CD14-positive monocyte (primary cell): Measurements from ENCODE around the gene DGUOK. TPM values are rescaled to one million over a fixed set of nuclear protein-coding genes. Genes with fewer than 3 reads are reported as not detected.

Source experiments
- DNase-seq, 3 donors: peaks; one replicate each; pipeline ENCODE4 v3.0.0-alpha.2; 2011 to 2022
- H2AFZ ChIP-seq: 2 replicates; pipeline ENCODE4 v1.6.0; 2012; ENCODE audit warnings: mild to moderate bottlenecking, low read depth, low read length, inconsistent platforms; ENCODE audit not compliant: insufficient read depth, poor library complexity, severe bottlenecking
- H3K27ac ChIP-seq, 2 donors: 1 replicate in 1 of 2; 2 replicates in 1 of 2; pipeline ENCODE4 v1.5.1; 2012 to 2013; ENCODE audit warnings: low read length in 2 of 2, control low read depth in 1 of 2, inconsistent platforms in 1 of 2, low read depth in 1 of 2, mild to moderate bottlenecking in 1 of 2
- H3K27me3 ChIP-seq, 2 donors: one replicate each; pipeline versions ENCODE4 v1.6.0 to v1.6.1; 2011 to 2013; ENCODE audit warnings: low read length in 2 of 2; ENCODE audit not compliant: control insufficient read depth in 2 of 2, insufficient read depth in 2 of 2
- H3K36me3 ChIP-seq, 2 donors: replicated peaks in 1 of 2; 1 replicate in 1 of 2; 2 replicates in 1 of 2; pipeline versions ENCODE4 v1.5.1 to v1.6.1; 2012 to 2013; ENCODE audit warnings: low read length in 2 of 2, control low read depth in 1 of 2, inconsistent platforms in 1 of 2, mild to moderate bottlenecking in 1 of 2; ENCODE audit not compliant: insufficient read depth in 2 of 2, control insufficient read depth in 1 of 2
- H3K4me1 ChIP-seq, 2 donors: 1 replicate in 1 of 2; 2 replicates in 1 of 2; pipeline versions ENCODE4 v1.5.1 to v1.6.1; 2012 to 2013; ENCODE audit warnings: low read length in 2 of 2, control low read depth in 1 of 2, inconsistent platforms in 1 of 2, mild to moderate bottlenecking in 1 of 2, moderate library complexity in 1 of 2; ENCODE audit not compliant: insufficient read depth in 2 of 2, control insufficient read depth in 1 of 2
- H3K4me2 ChIP-seq: replicated peaks from 2 replicates; pipeline ENCODE3; 2012; ENCODE audit warnings: low read length, moderate library complexity, mild to moderate bottlenecking; ENCODE audit not compliant: poor library complexity, severe bottlenecking; ENCODE audit errors: extremely low read depth
- H3K4me3 ChIP-seq, 3 experiments: fragments of 200-600 bp in 1 of 3; sonication (generic) in 1 of 3; replicated peaks in 1 of 3; 1 replicate in 2 of 3; 2 replicates in 1 of 3; pipeline ENCODE4 v1.5.1; 2011 to 2013; ENCODE audit warnings: low read length in 3 of 3, mild to moderate bottlenecking in 3 of 3, control low read depth in 2 of 3, low read depth in 2 of 3, inconsistent platforms in 1 of 3, moderate library complexity in 1 of 3
- H3K79me2 ChIP-seq: 2 replicates; pipeline ENCODE4 v1.6.0; 2012; ENCODE audit warnings: mild to moderate bottlenecking, control low read depth, inconsistent platforms, low read length, moderate library complexity; ENCODE audit not compliant: insufficient read depth
- H3K9ac ChIP-seq: 2 replicates; pipeline ENCODE4 v1.6.0; 2017; ENCODE audit warnings: low read length, mild to moderate bottlenecking; ENCODE audit not compliant: insufficient read depth, poor library complexity, severe bottlenecking
- H3K9me3 ChIP-seq, 2 donors: replicated peaks in 1 of 2; 1 replicate in 1 of 2; 2 replicates in 1 of 2; pipeline versions ENCODE4 v1.5.1 to v1.6.1; 2012 to 2013; ENCODE audit warnings: low read length in 2 of 2, control low read depth in 1 of 2; ENCODE audit not compliant: control insufficient read depth in 1 of 2, insufficient read depth in 1 of 2
- H4K20me1 ChIP-seq: 2 replicates; pipeline ENCODE4 v1.6.0; 2012; ENCODE audit warnings: mild to moderate bottlenecking, low read length, control low read depth, moderate library complexity; ENCODE audit not compliant: insufficient read depth
- H3K27ac Mint-ChIP-seq, 7 donors: one replicate each; pipeline ENCODE4 v1.8.0; 2020; ENCODE audit warnings: mild to moderate bottlenecking in 7 of 7, mixed read lengths in 7 of 7, moderate library complexity in 6 of 7, inconsistent platforms in 2 of 7
- H3K27me3 Mint-ChIP-seq, 3 donors: one replicate each; pipeline ENCODE4 v1.8.0; 2021 to 2022; ENCODE audit warnings: low read depth in 3 of 3, mild to moderate bottlenecking in 3 of 3, mixed read lengths in 3 of 3, moderate library complexity in 3 of 3, inconsistent platforms in 1 of 3
- H3K36me3 Mint-ChIP-seq, 2 donors: one replicate each; pipeline ENCODE4 v1.8.0; 2020; ENCODE audit warnings: mixed read lengths in 2 of 2, inconsistent platforms in 1 of 2, mild to moderate bottlenecking in 1 of 2
- H3K4me1 Mint-ChIP-seq: one replicate; pipeline ENCODE4 v1.8.0; 2020; ENCODE audit warnings: mild to moderate bottlenecking, mixed read lengths
- H3K4me3 Mint-ChIP-seq, 2 donors: one replicate each; pipeline ENCODE4 v1.8.0; 2020; ENCODE audit warnings: mild to moderate bottlenecking in 2 of 2, mixed read lengths in 2 of 2, moderate library complexity in 1 of 2
- H3K9me3 Mint-ChIP-seq, 7 donors: one replicate each; pipeline ENCODE4 v1.8.0; 2020 to 2022; ENCODE audit warnings: mixed read lengths in 7 of 7, mild to moderate bottlenecking in 6 of 7, moderate library complexity in 6 of 7, inconsistent platforms in 2 of 7
- CTCF ChIP-seq: fragments of 200-600 bp; IDR thresholded peaks from one replicate; pipeline ENCODE4 v1.8.0; 2022; ENCODE audit warnings: antibody characterized with exemption, mild to moderate bottlenecking
- WGBS: methylation state at CpG from one replicate; pipeline ENCODE4 v1.1.5; 2013; ENCODE audit warnings: missing lambda C conversion rate; ENCODE audit not compliant: insufficient coverage; 5-methylcytosine and 5-hydroxymethylcytosine counted together
- intact Hi-C, 2 donors: fragments of 100-400 bp; cut with micrococcal nuclease; formaldehyde crosslinking; loops; one replicate each; pipeline versions ENCODE4 v1.15.0 to v1.15.1; 2023
- polyA plus RNA-seq, 3 donors: library from polyadenylated mRNA; depleted of rRNA in 1 of 3; unstranded in 2 of 3; stranded (reverse) in 1 of 3; fragments of 300-500 nt in 2 of 3; fragments of >200 nt in 1 of 3; fragmentation: Illumina TruSeq in 2 of 3; gene quantifications; 1 replicate in 2 of 3; 2 replicates in 1 of 3; pipeline ENCODE4 v1.2.3, GENCODE V29; 2012 to 2021

Gene DGUOK
- polyA plus RNA-seq, 3 donors = 62.9 to 129 (median 123) TPM

- Histone ChIP-seq H3K4me3 (no peak overlapping the region), H3K9me3 (no peaks in the 10 kb centered on the region), H3K4me2 (no peak overlapping the region), H2AFZ (no peak overlapping the region), H3K27ac (no peak overlapping the region), H4K20me1 (no peaks in the 10 kb centered on the region), H3K36me3 (no peaks in the 10 kb centered on the region), H3K9ac (no peak overlapping the region), H3K27me3 (no peaks in the 10 kb centered on the region), H3K4me1 (no peaks in the 10 kb centered on the region), H3K79me2 (no peaks in the 10 kb centered on the region)
- no CpG with 5 or more reads among the region's 2 CpGs for whole genome bisulfite sequencing
- intact Hi-C loops = no loop called here
- Mint-ChIP-seq H3K9me3 (peaks cover 0 to 4% (median 0%) of the 10 kb centered on the region in 7 donors), H3K27ac (no peak overlapping the region), H3K36me3 (no peaks in the 10 kb centered on the region), H3K27me3 (peaks cover 1 to 4% (median 3%) of the 10 kb centered on the region in 3 donors), H3K4me3 (no peak overlapping the region), H3K4me1 (no peaks in the 10 kb centered on the region)
- no peak for TF ChIP-seq CTCF
- DNase-seq = no peak
Measured at GRCh38 chr2:73888388-73888787, 38.3 kb upstream of the DGUOK start.

- no peak overlapping the region for H3K4me3 Mint-ChIP-seq
- Histone ChIP-seq H2AFZ (no peak overlapping the region), H3K4me2 (no peak overlapping the region), H3K9me3 (no peaks in the 10 kb centered on the region), H3K4me1 (no peaks in the 10 kb centered on the region), H4K20me1 (no peaks in the 10 kb centered on the region), H3K79me2 (no peaks in the 10 kb centered on the region), H3K4me3 (no peak overlapping the region), H3K27me3 (no peaks in the 10 kb centered on the region), H3K9ac (no peak overlapping the region), H3K36me3 (no peaks in the 10 kb centered on the region), H3K27ac (no peak overlapping the region)
- intact Hi-C loops = no loop called here
- H3K4me1 Mint-ChIP-seq = peaks cover under 1% of the 10 kb centered on the region
- H3K36me3 Mint-ChIP-seq = no peaks in the 10 kb centered on the region
- DNase-seq = no peak
- no peak for TF ChIP-seq CTCF
- H3K9me3 Mint-ChIP-seq = peaks cover 0 to 4% (median 0%) of the 10 kb centered on the region in 7 donors
- 60% methylated on average over 1 of the region's 5 CpGs for WGBS
- H3K27me3 Mint-ChIP-seq = peaks cover 1 to 4% (median 3%) of the 10 kb centered on the region in 3 donors
- H3K27ac Mint-ChIP-seq = no peak overlapping the region
Measured at GRCh38 chr2:73889206-73889605, 37.5 kb upstream of the DGUOK start.
